DOHH2 (cell line): ENCODE data around the gene IFI27L2.

Experiments used
- H3F3A ChIP-seq: fragments of 200-600 bp; sonication (generic), shearing (Covaris generic); 2 replicates; pipeline ENCODE4 v1.6.0; 2016; ENCODE audit warnings: antibody characterized with exemption, mild to moderate bottlenecking; ENCODE audit not compliant: control insufficient read depth, insufficient read depth
- H3K27ac ChIP-seq: fragments of 200-600 bp; sonication (generic); 2 replicates; pipeline ENCODE4 v1.5.1; 2014; ENCODE audit warnings: low read depth, mild to moderate bottlenecking, low read length, moderate library complexity
- H3K27me3 ChIP-seq: fragments of 200-600 bp; sonication (generic); 2 replicates; pipeline ENCODE4 v1.6.1; 2014; ENCODE audit warnings: mild to moderate bottlenecking, low read length, mixed read lengths; ENCODE audit not compliant: control insufficient read depth
- H3K36me3 ChIP-seq: fragments of 200-600 bp; sonication (generic); 2 replicates; pipeline ENCODE4 v1.6.1; 2014; ENCODE audit warnings: mild to moderate bottlenecking, low read length, moderate library complexity, mixed read lengths; ENCODE audit not compliant: control insufficient read depth
- H3K4me1 ChIP-seq: fragments of 200-600 bp; sonication (generic); 2 replicates; pipeline ENCODE4 v1.6.1; 2014; ENCODE audit warnings: mild to moderate bottlenecking, low read length, mixed read lengths; ENCODE audit not compliant: control insufficient read depth
- H3K4me2 ChIP-seq: fragments of 200-600 bp; sonication (generic); 2 replicates; pipeline ENCODE4 v1.6.0; 2014; ENCODE audit warnings: mild to moderate bottlenecking, low read length, moderate library complexity
- H3K4me3 ChIP-seq: fragments of 200-600 bp; sonication (generic); 2 replicates; pipeline ENCODE4 v1.5.1; 2014; ENCODE audit warnings: mild to moderate bottlenecking, low read length, mixed read lengths
- H3K79me2 ChIP-seq: fragments of 200-600 bp; sonication (generic); 2 replicates; pipeline ENCODE4 v1.6.1; 2014; ENCODE audit warnings: mild to moderate bottlenecking, low read length, mixed read lengths; ENCODE audit not compliant: control insufficient read depth
- H3K9me2 ChIP-seq: fragments of 200-600 bp; sonication (generic); replicated peaks from 2 replicates; pipeline ENCODE4 v1.6.1; 2014; ENCODE audit warnings: mild to moderate bottlenecking, low read length, mixed read lengths; ENCODE audit not compliant: control insufficient read depth
- H3K9me3 ChIP-seq: fragments of 200-600 bp; sonication (generic); 2 replicates; pipeline ENCODE4 v1.6.1; 2014; ENCODE audit warnings: antibody characterized with exemption, low read length, mixed read lengths; ENCODE audit not compliant: control insufficient read depth, insufficient read depth
- H4K20me1 ChIP-seq: fragments of 200-600 bp; sonication (generic); 2 replicates; pipeline ENCODE4 v1.6.0; 2014; ENCODE audit warnings: low read depth, mild to moderate bottlenecking, antibody characterized with exemption, low read length, moderate library complexity; ENCODE audit not compliant: control insufficient read depth, insufficient read depth
- EZH2phosphoT487 ChIP-seq: fragments of 200-600 bp; sonication (generic); IDR thresholded peaks from 2 replicates; pipeline ENCODE4 v1.6.1; 2017; ENCODE audit warnings: borderline replicate concordance, mild to moderate bottlenecking, antibody characterized with exemption, low read length, moderate library complexity, mixed read lengths
- TF ChIP-seq, protein P1 (sequence below): fragments of 200-600 bp; sonication (generic); IDR thresholded peaks from one replicate; pipeline ENCODE4 v1.5.1; 2014; ENCODE audit warnings: antibody characterized with exemption, mild to moderate bottlenecking, low read depth, low read length; ENCODE audit not compliant: poor library complexity, severe bottlenecking

Gene IFI27L2

DNA sequence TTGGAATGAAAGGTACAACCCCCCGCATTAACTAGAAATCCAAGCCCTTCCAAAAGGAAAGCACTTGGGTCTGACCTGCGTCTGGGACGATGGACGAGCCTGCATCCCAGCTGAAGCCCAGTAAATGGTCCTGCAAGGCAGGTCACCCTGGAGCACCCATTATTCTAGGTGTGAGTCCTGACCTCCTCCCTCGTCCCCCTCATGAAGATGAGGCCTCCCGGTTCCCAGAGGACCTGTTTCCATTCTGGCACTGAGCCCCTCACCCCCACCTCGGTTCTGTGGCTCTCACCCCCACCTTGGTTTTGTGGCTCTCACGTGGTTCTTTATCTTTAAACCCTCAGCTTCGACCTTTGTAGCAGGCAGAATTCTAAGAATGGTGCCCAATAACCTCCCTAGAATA lies 11.5 kb downstream of the IFI27L2 start:
- TF ChIP-seq, protein P1, sequence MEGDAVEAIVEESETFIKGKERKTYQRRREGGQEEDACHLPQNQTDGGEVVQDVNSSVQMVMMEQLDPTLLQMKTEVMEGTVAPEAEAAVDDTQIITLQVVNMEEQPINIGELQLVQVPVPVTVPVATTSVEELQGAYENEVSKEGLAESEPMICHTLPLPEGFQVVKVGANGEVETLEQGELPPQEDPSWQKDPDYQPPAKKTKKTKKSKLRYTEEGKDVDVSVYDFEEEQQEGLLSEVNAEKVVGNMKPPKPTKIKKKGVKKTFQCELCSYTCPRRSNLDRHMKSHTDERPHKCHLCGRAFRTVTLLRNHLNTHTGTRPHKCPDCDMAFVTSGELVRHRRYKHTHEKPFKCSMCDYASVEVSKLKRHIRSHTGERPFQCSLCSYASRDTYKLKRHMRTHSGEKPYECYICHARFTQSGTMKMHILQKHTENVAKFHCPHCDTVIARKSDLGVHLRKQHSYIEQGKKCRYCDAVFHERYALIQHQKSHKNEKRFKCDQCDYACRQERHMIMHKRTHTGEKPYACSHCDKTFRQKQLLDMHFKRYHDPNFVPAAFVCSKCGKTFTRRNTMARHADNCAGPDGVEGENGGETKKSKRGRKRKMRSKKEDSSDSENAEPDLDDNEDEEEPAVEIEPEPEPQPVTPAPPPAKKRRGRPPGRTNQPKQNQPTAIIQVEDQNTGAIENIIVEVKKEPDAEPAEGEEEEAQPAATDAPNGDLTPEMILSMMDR, result no peak
- TF ChIP-seq EZH2phosphoT487, result no peak
- Histone ChIP-seq H3K4me3 (no peak overlapping the region), H3K36me3 (no peaks in the 10 kb centered on the region), H3F3A (no peaks in the 10 kb centered on the region), H3K9me2 (no peaks in the 10 kb centered on the region), H4K20me1 (no peaks in the 10 kb centered on the region), H3K27ac (no peak overlapping the region), H3K79me2 (no peaks in the 10 kb centered on the region), H3K27me3 (peaks cover 19% of the 10 kb centered on the region), H3K4me1 (no peaks in the 10 kb centered on the region), H3K4me2 (no peak overlapping the region), H3K9me3 (peaks cover 6% of the 10 kb centered on the region)

DNA sequence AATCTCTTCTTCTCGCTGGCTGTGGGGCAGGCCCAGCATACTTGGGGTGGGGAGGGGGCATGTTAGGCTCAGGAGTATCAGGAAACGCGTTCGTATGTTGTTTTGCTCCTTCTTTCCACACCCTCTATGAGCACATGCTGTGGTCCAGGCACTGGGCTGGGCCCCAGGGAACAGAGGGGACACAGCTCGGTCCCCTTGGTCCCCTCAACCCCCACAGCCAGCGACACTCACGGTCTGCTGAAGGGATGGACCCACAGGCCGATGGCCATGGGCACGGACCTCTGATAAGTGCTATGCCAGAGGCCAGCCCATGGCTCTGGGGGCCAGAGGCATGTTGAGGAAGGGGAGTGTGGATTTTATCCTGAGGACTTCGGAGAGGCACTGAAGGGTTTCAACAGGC lies 12.7 kb downstream of the IFI27L2 start:
- no peaks in the 10 kb centered on the region for H4K20me1 ChIP-seq
- peaks cover 19% of the 10 kb centered on the region for H3K27me3 ChIP-seq
- no peaks in the 10 kb centered on the region for H3K4me1 ChIP-seq
- H3K27ac ChIP-seq, result no peak overlapping the region
- no peaks in the 10 kb centered on the region for H3K9me2 ChIP-seq
- no peak overlapping the region for H3K4me2 ChIP-seq
- H3F3A ChIP-seq, result no peaks in the 10 kb centered on the region
- no peaks in the 10 kb centered on the region for H3K36me3 ChIP-seq
- no peak for TF ChIP-seq EZH2phosphoT487
- TF ChIP-seq, protein P1, result no peak
- peaks cover 6% of the 10 kb centered on the region for H3K9me3 ChIP-seq
- H3K79me2 ChIP-seq, result no peaks in the 10 kb centered on the region
- H3K4me3 ChIP-seq, result no peak overlapping the region

DNA sequence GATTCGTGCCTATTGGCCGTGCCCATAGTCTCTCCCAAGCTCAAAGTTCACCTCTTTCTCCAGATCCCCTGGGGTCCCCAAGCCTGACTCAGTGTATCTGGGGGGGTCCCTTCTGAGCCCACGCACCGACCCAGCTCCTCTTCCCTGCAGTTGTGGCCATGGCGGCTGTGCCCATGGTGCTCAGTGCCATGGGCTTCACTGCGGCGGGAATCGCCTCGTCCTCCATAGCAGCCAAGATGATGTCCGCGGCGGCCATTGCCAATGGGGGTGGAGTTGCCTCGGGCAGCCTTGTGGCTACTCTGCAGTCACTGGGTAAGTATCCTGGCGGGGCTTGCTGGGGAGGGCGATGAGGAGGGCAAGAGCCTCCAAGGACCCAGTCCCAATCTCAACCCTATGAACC lies 13.8 kb downstream of the IFI27L2 start:
- H3K79me2 ChIP-seq, result no peaks in the 10 kb centered on the region
- H3K4me1 ChIP-seq, result no peaks in the 10 kb centered on the region
- H3K4me2 ChIP-seq, result no peak overlapping the region
- peaks cover 5% of the 10 kb centered on the region for H3K9me3 ChIP-seq
- no peak overlapping the region for H3K27ac ChIP-seq
- H3K4me3 ChIP-seq, result no peak overlapping the region
- TF ChIP-seq, protein P1, result no peak
- no peak for TF ChIP-seq EZH2phosphoT487
- no peaks in the 10 kb centered on the region for H3K36me3 ChIP-seq
- H4K20me1 ChIP-seq, result no peaks in the 10 kb centered on the region
- H3F3A ChIP-seq, result no peaks in the 10 kb centered on the region
- H3K9me2 ChIP-seq, result no peaks in the 10 kb centered on the region
- peaks cover 15% of the 10 kb centered on the region for H3K27me3 ChIP-seq
